Measurements from ENCODE around the gene PDK2. TPM values are rescaled to one million over a fixed set of nuclear protein-coding genes. Genes with fewer than 3 reads are reported as not detected.
A peak's percentile ranks its signal among the peaks of the same experiment; 100 is the strongest.

Gene PDK2
- total and polyA plus RNA-seq, 7 donors: 50.3 to 213 (median 99.4) TPM

DNA sequence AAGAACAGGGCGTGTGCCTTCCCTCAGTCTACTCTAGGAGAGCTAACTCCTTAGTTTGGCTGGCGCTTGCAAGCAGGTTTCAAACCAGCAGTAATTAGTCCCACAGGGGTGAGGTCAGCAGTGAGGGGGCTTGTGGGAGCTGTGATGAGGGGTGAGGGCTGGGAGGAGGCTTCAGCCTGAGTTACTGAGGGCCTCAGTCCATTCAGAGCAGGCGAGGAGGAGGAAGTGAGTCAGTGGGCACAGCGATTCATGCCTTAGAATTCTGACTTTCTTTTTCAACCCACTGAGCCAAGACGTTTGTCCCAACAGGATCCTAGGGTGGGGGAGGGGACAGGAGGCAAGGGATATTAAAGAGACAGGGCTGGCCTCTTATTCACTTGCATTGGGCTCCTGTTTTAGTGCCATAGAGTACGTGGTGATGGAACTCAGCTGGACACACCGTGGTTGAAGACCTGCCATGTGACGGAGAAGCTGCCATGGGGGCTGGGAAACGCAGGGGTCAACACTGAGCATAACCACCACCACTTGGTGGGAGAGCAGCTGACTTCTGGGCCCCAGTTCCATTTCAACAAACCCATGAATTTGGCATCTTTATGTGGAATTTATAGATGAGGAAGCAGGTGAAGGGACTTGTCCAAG, 47.5 kb upstream of the PDK2 start:
- peak in 1 of 2 donors; percentile 32 for DNase-seq
- H3K27ac ChIP-seq: no peak overlapping the region
- intact Hi-C loops (cut with DNase I): no loop called here

DNA sequence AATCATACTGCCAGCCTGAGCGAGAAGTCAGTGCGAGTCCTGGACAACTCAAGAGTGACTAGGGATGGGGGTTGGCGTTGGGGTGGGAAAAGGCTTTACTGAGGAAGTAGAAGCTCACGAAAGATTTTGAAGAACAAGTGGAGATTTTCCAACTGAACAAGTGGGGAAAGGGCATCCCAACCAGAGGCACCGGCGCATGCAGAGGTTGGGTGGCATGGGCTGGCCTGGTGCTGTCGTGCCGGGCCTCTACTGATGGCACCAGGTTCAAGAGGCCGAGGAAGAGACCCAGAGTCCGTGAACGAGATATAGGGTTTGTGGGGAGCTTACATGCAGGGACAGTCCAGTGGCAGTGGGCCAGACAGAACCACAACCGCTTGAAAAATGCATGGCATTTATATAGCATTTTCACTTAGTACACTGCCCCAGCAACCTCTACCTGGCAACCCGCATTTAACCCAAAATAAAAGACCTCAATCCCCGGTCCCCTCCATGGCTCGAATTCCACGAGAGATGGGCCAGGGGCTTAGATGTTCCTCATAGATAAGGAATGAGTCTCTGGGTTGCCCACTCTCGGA, 46.9 kb upstream of the PDK2 start:
- no peaks in the 10 kb centered on the region for H3K36me3 ChIP-seq (ENCODE audit: insufficient read depth in 1 of 2, low read depth in 1 of 2)
- no peaks in the 10 kb centered on the region for H3K9me3 ChIP-seq
- ATAC-seq (no peak), DNase-seq (peak in 1 of 2 donors; percentile 31)
- H3K27me3 ChIP-seq (ENCODE audit: insufficient read depth in 3 of 3, low read length in 2 of 3): no peaks in the 10 kb centered on the region
- H3K4me1 ChIP-seq: peaks cover 18% of the 10 kb centered on the region
- TF ChIP-seq CTCF (IDR thresholded peaks at IDR 0.05): no peak
- intact Hi-C loops (cut with DNase I): no loop called here
- no peak overlapping the region for H3K27ac ChIP-seq
- 92 to 93% (median 93%) methylated on average over 17 of the region's 17 CpGs for WGBS, 3 donors
- no peak overlapping the region for H3K4me3 ChIP-seq

More for the DNA sequence above, 47.5 kb upstream of the PDK2 start:
- WGBS, 3 donors: 62 to 72% (median 68%) methylated on average over 9 of the region's 9 CpGs
- H3K27me3 ChIP-seq (ENCODE audit: insufficient read depth in 3 of 3, low read length in 2 of 3): no peaks in the 10 kb centered on the region
- H3K9me3 ChIP-seq: no peaks in the 10 kb centered on the region
- H3K36me3 ChIP-seq (ENCODE audit: insufficient read depth in 1 of 2, low read depth in 1 of 2): no peaks in the 10 kb centered on the region
- no peak overlapping the region for H3K4me3 ChIP-seq
- peaks cover 18% of the 10 kb centered on the region for H3K4me1 ChIP-seq
- no peak for TF ChIP-seq CTCF (IDR thresholded peaks at IDR 0.05)
- ATAC-seq: no peak

DNA sequence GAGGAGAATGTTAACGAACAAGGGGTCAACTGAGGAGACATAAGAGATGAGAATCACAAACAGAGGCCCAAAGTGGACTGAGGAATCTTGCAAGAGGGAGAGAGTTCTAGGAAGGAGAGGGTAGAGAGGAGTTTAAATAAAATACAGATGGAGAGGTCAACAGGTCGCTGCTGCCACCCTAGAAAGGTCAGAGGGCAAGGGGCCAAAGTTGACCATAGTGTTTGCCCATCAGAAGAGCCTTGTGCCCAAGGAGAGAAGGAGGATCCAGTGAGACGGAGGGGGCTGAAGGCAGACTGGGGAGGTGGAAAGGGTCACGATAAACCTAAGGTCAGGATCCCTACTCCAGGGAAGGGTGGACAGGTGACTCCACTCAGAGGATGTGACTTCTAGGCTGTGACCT, 46.2 kb upstream of the PDK2 start:
- WGBS, 3 donors: 70 to 77% (median 74%) methylated on average over 4 of the region's 4 CpGs
- no peaks in the 10 kb centered on the region for H3K27me3 ChIP-seq (ENCODE audit: insufficient read depth in 3 of 3, low read length in 2 of 3)
- DNase-seq: peak in 1 of 2 donors; percentile 0
- no peak overlapping the region for H3K4me3 ChIP-seq
- intact Hi-C loops (cut with DNase I): no loop called here
- no peaks in the 10 kb centered on the region for H3K36me3 ChIP-seq (ENCODE audit: insufficient read depth in 1 of 2, low read depth in 1 of 2)
- H3K4me1 ChIP-seq: peaks cover 12% of the 10 kb centered on the region
- H3K9me3 ChIP-seq: no peaks in the 10 kb centered on the region
- no peak for TF ChIP-seq CTCF (IDR thresholded peaks at IDR 0.05)
- ATAC-seq: no peak
- no peak overlapping the region for H3K27ac ChIP-seq

DNA sequence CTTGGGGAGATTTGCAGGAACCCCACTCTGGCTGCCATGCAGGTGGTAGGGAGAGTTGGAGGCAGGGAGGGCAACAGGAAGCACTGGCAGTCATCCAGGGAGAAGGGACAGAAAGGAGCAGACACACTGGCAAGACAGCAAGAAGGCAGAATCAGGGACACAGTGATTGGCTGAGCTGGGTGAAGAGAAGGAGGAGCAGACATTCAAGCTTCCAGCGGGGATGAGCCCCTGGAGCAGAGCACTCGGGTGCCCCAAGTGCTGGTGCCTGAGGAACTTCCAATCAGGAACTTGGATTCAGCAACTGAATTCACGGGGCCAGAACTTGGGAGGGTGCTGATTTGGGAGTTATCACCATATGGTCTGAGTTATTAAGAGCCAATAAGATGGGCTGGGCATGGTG, 45.5 kb upstream of the PDK2 start:
- Histone ChIP-seq H3K27ac (no peak overlapping the region), H3K36me3 (ENCODE audit: insufficient read depth in 1 of 2, low read depth in 1 of 2) (no peaks in the 10 kb centered on the region), H3K27me3 (ENCODE audit: insufficient read depth in 3 of 3, low read length in 2 of 3) (no peaks in the 10 kb centered on the region), H3K9me3 (no peaks in the 10 kb centered on the region), H3K4me3 (no peak overlapping the region), H3K4me1 (peaks cover 8% of the 10 kb centered on the region)
- TF ChIP-seq CTCF (IDR thresholded peaks at IDR 0.05): no peak
- intact Hi-C loops (cut with DNase I): no loop called here
- ATAC-seq: no peak
- WGBS, 3 donors: 56 to 76% (median 63%) methylated on average over 3 of the region's 3 CpGs
- DNase-seq: peak in 1 of 2 donors; percentile 22
